Mesothelial cell of epicardium (in vitro differentiated cells): ENCODE data around the gene CYP4F22. TPM values are rescaled to one million over a fixed set of nuclear protein-coding genes. Genes with fewer than 3 reads are reported as not detected.

Source experiments
- DNase-seq, 2 experiments: peaks; one replicate each; pipeline ENCODE4 v3.0.0; 2021; ENCODE audit warnings: low spot score in 2 of 2; ENCODE audit not compliant: unreplicated experiment in 2 of 2
- H3K27ac Mint-ChIP-seq: 2 replicates; pipeline ENCODE4 v1.8.0; 2021; ENCODE audit warnings: mixed read lengths
- H3K27me3 Mint-ChIP-seq: 2 replicates; pipeline ENCODE4 v1.8.0; 2021; ENCODE audit warnings: low read depth, mixed read lengths
- H3K36me3 Mint-ChIP-seq: 2 replicates; pipeline ENCODE4 v1.8.0; 2021; ENCODE audit warnings: mixed read lengths
- H3K4me1 Mint-ChIP-seq: 2 replicates; pipeline ENCODE4 v1.8.0; 2021; ENCODE audit warnings: mixed read lengths
- H3K4me3 Mint-ChIP-seq: 2 replicates; pipeline ENCODE4 v1.8.0; 2021; ENCODE audit warnings: mild to moderate bottlenecking, moderate library complexity, mixed read lengths
- H3K9me3 Mint-ChIP-seq: 2 replicates; pipeline ENCODE4 v1.8.0; 2021; ENCODE audit warnings: mixed read lengths
- CTCF ChIP-seq: fragments of 200-600 bp; sonication (generic); IDR thresholded peaks from one replicate; pipeline ENCODE4 v1.5.0; 2021; ENCODE audit warnings: antibody characterized with exemption; ENCODE audit not compliant: unreplicated experiment
- total RNA-seq: library from RNA; stranded (reverse); gene quantifications from 3 replicates; pipeline ENCODE4 v1.2.1, GENCODE V29; 2021

The CYP4F22 gene
- total RNA-seq, 1 donor from 2014 or later, result not detected

GRCh38 chr19:15516363-15516762 is 8.0 kb downstream of the CYP4F22 start:
- no peaks in the 10 kb centered on the region for H3K27me3 Mint-ChIP-seq
- no peak for TF ChIP-seq CTCF
- no peak overlapping the region for H3K27ac Mint-ChIP-seq
- DNase-seq, result no peak
- H3K36me3 Mint-ChIP-seq, result peaks cover 5% of the 10 kb centered on the region
- H3K4me1 Mint-ChIP-seq, result no peaks in the 10 kb centered on the region
- no peak overlapping the region for H3K4me3 Mint-ChIP-seq
- peaks cover 27% of the 10 kb centered on the region for H3K9me3 Mint-ChIP-seq

- Mint-ChIP-seq H3K4me1 (no peaks in the 10 kb centered on the region), H3K4me3 (no peak overlapping the region), H3K36me3 (peaks cover 5% of the 10 kb centered on the region), H3K9me3 (peaks cover 27% of the 10 kb centered on the region), H3K27ac (no peak overlapping the region), H3K27me3 (no peaks in the 10 kb centered on the region)
- DNase-seq, result no peak
- TF ChIP-seq CTCF, result no peak
Observed at GRCh38 chr19:15517778-15518177, 9.5 kb downstream of the CYP4F22 start.

GRCh38 chr19:15519433-15519976 is 11.2 kb downstream of the CYP4F22 start:
- no peak for DNase-seq
- H3K27ac Mint-ChIP-seq, result no peak overlapping the region
- peaks cover 5% of the 10 kb centered on the region for H3K36me3 Mint-ChIP-seq
- no peak overlapping the region for H3K4me3 Mint-ChIP-seq
- peaks cover 37% of the 10 kb centered on the region for H3K9me3 Mint-ChIP-seq
- no peaks in the 10 kb centered on the region for H3K4me1 Mint-ChIP-seq
- TF ChIP-seq CTCF, result no peak
- H3K27me3 Mint-ChIP-seq, result no peaks in the 10 kb centered on the region

- no peaks in the 10 kb centered on the region for H3K27me3 Mint-ChIP-seq
- H3K9me3 Mint-ChIP-seq, result peaks cover 36% of the 10 kb centered on the region
- H3K4me1 Mint-ChIP-seq, result no peaks in the 10 kb centered on the region
- no peak for DNase-seq
- H3K4me3 Mint-ChIP-seq, result no peak overlapping the region
- peaks cover 2% of the 10 kb centered on the region for H3K36me3 Mint-ChIP-seq
- no peak for TF ChIP-seq CTCF
- H3K27ac Mint-ChIP-seq, result no peak overlapping the region
Observed at GRCh38 chr19:15524781-15525180, 16.5 kb downstream of the CYP4F22 start.

GRCh38 chr19:15525291-15525690 is 17.0 kb downstream of the CYP4F22 start:
- no peak for TF ChIP-seq CTCF
- H3K4me3 Mint-ChIP-seq, result no peak overlapping the region
- H3K36me3 Mint-ChIP-seq, result peaks cover 2% of the 10 kb centered on the region
- no peak for DNase-seq
- H3K27me3 Mint-ChIP-seq, result no peaks in the 10 kb centered on the region
- no peak overlapping the region for H3K27ac Mint-ChIP-seq
- H3K9me3 Mint-ChIP-seq, result peaks cover 38% of the 10 kb centered on the region
- H3K4me1 Mint-ChIP-seq, result no peaks in the 10 kb centered on the region

- no peaks in the 10 kb centered on the region for H3K4me1 Mint-ChIP-seq
- H3K27ac Mint-ChIP-seq, result no peak overlapping the region
- H3K27me3 Mint-ChIP-seq, result no peaks in the 10 kb centered on the region
- peaks cover 41% of the 10 kb centered on the region for H3K9me3 Mint-ChIP-seq
- DNase-seq, result no peak
- H3K36me3 Mint-ChIP-seq, result peaks cover 2% of the 10 kb centered on the region
- H3K4me3 Mint-ChIP-seq, result no peak overlapping the region
- no peak for TF ChIP-seq CTCF
Observed at GRCh38 chr19:15526408-15526807, 18.1 kb downstream of the CYP4F22 start.
